ENCODE measurements around the gene ZNF324.

The ZNF324 gene

DNA sequence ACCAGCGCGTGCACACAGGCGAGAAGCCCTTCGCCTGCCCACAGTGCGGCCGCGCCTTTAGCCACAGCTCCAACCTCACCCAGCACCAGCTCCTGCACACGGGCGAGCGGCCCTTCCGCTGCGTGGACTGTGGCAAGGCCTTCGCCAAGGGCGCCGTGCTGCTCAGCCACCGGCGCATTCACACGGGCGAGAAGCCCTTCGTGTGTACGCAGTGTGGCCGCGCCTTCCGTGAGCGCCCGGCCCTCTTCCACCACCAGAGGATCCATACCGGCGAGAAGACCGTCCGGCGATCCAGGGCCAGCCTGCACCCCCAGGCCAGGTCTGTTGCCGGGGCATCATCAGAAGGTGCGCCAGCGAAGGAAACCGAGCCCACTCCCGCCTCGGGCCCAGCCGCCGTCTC is 4.9 kb downstream of the ZNF324 start:
- no peaks in the 10 kb centered on the region for H3K9me3 ChIP-seq (ENCODE audit: control insufficient read depth, insufficient read depth, low read length)
- peaks cover 12% of the 10 kb centered on the region for H3K36me3 ChIP-seq (ENCODE audit: control insufficient read depth, insufficient read depth, low read length)
- no CpG with 5 or more reads among the region's 39 CpGs for WGBS (ENCODE audit: insufficient coverage, insufficient read length)
- H3K27ac ChIP-seq (ENCODE audit: low read length) = no peak overlapping the region
- no peak for DNase-seq (ENCODE audit: low read depth, low spot score)
- H3K4me1 ChIP-seq (ENCODE audit: control insufficient read depth, insufficient read depth, low read length) = peaks cover 1% of the 10 kb centered on the region; the same call in 1 of the 2 replicates
- H3K27me3 ChIP-seq (ENCODE audit: control insufficient read depth, insufficient read depth, low read length) = no peaks in the 10 kb centered on the region
- no peak overlapping the region for H3K4me3 ChIP-seq (ENCODE audit: low read length)

DNA sequence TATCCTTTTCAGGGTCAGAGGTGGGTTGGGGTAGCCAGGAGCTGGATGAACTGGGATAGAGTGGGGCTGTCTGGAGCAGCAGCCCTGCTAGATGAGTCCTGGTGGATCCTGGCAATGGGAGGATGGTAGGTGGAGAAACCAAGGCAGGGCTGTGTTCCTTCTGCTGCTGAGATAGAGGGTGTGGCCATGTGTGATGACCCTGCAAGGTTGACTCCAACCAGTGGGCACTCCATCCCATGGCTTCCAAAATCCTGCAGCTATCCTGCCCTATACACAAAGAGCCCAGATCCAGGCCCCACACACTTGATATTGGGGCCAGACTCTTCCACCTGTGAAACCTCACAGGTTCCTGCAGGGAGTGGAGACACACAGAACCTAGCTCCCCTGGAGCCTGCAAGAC is 6.9 kb downstream of the ZNF324 start:
- Histone ChIP-seq H3K4me3 (ENCODE audit: low read length) (no peak overlapping the region), H3K36me3 (ENCODE audit: control insufficient read depth, insufficient read depth, low read length) (peaks cover 12% of the 10 kb centered on the region), H3K4me1 (ENCODE audit: control insufficient read depth, insufficient read depth, low read length) (peaks cover 3% of the 10 kb centered on the region; the same call in 1 of the 2 replicates), H3K27ac (ENCODE audit: low read length) (no peak overlapping the region), H3K27me3 (ENCODE audit: control insufficient read depth, insufficient read depth, low read length) (no peaks in the 10 kb centered on the region), H3K9me3 (ENCODE audit: control insufficient read depth, insufficient read depth, low read length) (no peaks in the 10 kb centered on the region)
- no peak for DNase-seq (ENCODE audit: low read depth, low spot score)

DNA sequence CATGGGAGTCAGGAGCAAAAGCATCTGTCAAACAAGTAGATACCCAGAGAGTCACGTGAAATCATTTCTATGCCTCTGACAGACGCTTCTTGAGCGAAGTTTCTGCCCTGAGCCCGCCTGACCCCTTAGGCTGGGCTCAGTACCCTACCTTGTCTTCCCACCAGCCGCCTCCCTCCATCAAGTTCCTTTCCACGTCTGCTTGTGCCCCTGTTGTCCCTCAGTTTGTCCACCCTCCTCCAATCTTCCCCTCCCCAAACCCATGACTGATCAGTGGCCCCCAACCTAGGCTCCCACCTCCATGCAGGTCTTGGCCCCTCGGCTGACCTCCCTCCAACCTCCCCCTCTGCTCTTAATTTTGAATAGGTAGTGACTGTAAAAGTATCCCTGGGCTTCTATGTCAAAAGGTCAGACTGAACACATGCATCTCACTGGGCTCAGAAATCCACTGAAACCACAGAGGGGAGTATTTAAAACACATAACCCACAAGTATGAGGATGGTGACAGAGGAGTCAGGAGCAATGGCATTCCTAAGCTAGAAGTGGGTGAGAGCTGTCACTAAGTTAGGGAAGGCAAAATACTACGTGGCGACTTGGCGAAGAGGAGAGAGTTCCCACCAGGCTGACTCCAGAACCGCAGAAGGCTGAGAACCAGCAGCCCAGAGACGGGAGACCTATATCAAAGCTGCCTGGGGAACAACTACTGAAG is 7.6 kb downstream of the ZNF324 start:
- peaks cover 3% of the 10 kb centered on the region; the same call in 1 of the 2 replicates for H3K4me1 ChIP-seq (ENCODE audit: control insufficient read depth, insufficient read depth, low read length)
- H3K9me3 ChIP-seq (ENCODE audit: control insufficient read depth, insufficient read depth, low read length) = no peaks in the 10 kb centered on the region
- no peak overlapping the region for H3K27ac ChIP-seq (ENCODE audit: low read length)
- H3K27me3 ChIP-seq (ENCODE audit: control insufficient read depth, insufficient read depth, low read length) = no peaks in the 10 kb centered on the region
- no CpG with 5 or more reads among the region's 12 CpGs for WGBS (ENCODE audit: insufficient coverage, insufficient read length)
- H3K36me3 ChIP-seq (ENCODE audit: control insufficient read depth, insufficient read depth, low read length) = peaks cover 9% of the 10 kb centered on the region
- DNase-seq (ENCODE audit: low read depth, low spot score) = no peak
- H3K4me3 ChIP-seq (ENCODE audit: low read length) = no peak overlapping the region

DNA sequence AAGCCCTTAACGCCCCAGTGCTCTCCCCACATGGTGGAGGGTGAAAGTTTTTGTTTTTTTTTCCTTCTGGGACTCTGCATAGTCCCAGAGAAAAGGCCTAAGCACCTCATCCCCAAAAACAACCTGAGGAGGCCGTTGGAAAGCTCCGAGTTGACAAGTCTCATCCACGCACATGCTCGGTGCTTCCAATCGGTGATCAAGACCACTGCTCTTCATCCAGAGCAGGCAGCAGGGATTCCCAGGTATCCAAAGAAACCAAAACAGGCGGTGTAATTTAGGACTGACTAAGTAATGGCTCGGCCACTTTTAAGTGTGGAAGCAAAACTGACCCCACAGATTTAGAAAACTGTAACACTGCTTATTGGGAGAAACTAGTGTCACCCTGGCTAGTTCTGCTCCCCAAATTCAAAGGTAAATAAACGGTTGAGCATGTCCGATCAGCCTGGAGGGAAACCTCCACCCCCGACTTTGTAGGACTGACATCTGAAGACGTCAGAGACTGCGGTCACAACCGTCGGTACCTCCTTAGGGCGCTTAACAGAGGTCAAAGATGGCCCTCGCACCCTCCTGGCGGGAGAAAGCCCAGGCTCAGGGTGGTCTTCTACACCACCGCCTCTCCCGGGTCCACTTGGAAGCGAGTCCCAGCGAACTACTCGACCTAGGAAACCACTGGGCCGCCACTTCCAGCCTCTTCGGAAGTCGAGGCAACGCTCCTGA is 8.3 kb downstream of the ZNF324 start:
- Histone ChIP-seq H3K27ac (ENCODE audit: low read length) (no peak overlapping the region), H3K4me3 (ENCODE audit: low read length) (peak overlapping the region; percentile 53; the same call in 1 of the 2 replicates), H3K27me3 (ENCODE audit: control insufficient read depth, insufficient read depth, low read length) (no peaks in the 10 kb centered on the region), H3K4me1 (ENCODE audit: control insufficient read depth, insufficient read depth, low read length) (peaks cover 3% of the 10 kb centered on the region; the same call in 1 of the 2 replicates), H3K36me3 (ENCODE audit: control insufficient read depth, insufficient read depth, low read length) (peaks cover 7% of the 10 kb centered on the region), H3K9me3 (ENCODE audit: control insufficient read depth, insufficient read depth, low read length) (no peaks in the 10 kb centered on the region)
- no CpG with 5 or more reads among the region's 27 CpGs for WGBS (ENCODE audit: insufficient coverage, insufficient read length)
- no peak for DNase-seq (ENCODE audit: low read depth, low spot score)

DNA sequence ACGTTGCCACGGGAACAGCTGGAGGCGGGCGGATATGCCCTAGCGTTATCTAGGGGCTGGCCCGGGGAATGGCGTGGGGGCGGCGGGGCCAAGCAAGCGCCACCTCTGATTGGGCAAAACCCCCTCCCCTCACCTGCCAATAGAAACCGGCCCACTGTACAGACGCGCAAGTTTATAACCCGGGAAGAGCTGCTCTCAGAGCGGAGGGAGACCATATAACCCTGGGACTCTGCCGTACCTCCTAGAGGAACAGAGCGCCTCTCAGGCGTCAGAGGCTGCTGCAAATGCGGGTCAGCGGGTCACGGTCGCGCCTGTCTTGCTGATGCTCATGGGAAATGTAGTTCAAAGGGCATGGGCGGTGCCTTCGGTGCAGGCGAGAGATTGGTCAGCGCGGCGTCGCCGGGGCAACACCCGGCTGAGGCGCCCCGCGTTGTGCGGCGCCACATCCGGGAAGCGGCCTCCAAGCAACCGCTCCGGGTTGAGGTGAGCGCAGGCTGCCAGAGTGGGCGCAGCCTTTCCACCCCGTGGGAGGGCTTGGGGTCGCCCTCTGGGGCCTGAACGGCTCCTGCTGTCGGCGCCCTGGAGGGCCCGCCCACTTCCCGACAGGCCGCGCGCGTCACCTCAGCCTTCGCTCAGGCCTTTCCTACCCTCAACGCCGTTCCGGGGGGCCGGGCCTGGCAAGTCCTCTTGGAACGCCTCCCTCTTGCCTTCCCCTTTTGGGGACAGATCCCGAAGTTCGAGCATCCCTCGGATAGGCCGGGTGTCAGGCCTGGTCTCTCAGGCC is 9.0 kb downstream of the ZNF324 start, which contains the start of gene ZNF446:
ZNF446 (plus strand) TSS at position 639 of the 784 bp plus-strand sequence. CDS start 867 bp downstream, outside the sequence.
- H3K4me3 ChIP-seq (ENCODE audit: low read length) = peak within 1 kb of the TSS; percentile 53; the same call in 1 of the 2 replicates
- WGBS (ENCODE audit: insufficient coverage, insufficient read length) = no CpG with 5 or more reads among the region's 64 CpGs
- H3K36me3 ChIP-seq (ENCODE audit: control insufficient read depth, insufficient read depth, low read length) = peaks cover 7% of the 10 kb centered on the region
- H3K27ac ChIP-seq (ENCODE audit: low read length) = no peak within 1 kb of the TSS
- H3K4me1 ChIP-seq (ENCODE audit: control insufficient read depth, insufficient read depth, low read length) = peaks cover 3% of the 10 kb centered on the region; the same call in 1 of the 2 replicates
- DNase-seq (ENCODE audit: low read depth, low spot score) = peak; percentile 91
- H3K27me3 ChIP-seq (ENCODE audit: control insufficient read depth, insufficient read depth, low read length) = no peaks in the 10 kb centered on the region
- H3K9me3 ChIP-seq (ENCODE audit: control insufficient read depth, insufficient read depth, low read length) = no peaks in the 10 kb centered on the region

DNA sequence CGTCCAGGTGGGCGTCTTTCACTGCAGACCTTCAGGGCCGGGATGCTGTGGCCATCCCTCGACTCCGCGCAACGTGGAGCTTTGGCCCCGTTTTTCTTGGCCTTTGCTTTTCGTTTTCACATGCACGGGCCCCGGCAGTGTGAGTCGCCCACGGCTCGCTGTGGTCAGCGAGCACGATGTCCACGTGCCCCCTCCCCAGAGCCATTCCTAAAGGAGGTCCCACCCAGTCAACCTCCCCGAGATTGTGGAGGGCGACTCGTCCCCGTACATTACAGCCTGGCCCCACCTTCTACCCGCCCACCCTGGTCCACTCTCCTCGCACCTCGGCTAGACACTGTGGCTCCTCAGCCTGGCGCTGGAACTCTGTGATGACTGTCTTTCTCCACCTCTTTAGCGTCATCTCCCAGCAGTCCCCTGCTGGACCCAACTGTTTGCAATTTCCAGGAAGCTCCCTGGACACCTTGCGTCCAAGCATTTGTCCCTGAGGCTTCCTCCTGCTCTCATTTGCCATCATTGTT is 9.7 kb downstream of the ZNF324 start:
- no peaks in the 10 kb centered on the region for H3K9me3 ChIP-seq (ENCODE audit: control insufficient read depth, insufficient read depth, low read length)
- H3K4me1 ChIP-seq (ENCODE audit: control insufficient read depth, insufficient read depth, low read length) = peaks cover 3% of the 10 kb centered on the region; the same call in 1 of the 2 replicates
- DNase-seq (ENCODE audit: low read depth, low spot score) = no peak
- WGBS (ENCODE audit: insufficient coverage, insufficient read length) = no CpG with 5 or more reads among the region's 27 CpGs
- peaks cover 6% of the 10 kb centered on the region for H3K36me3 ChIP-seq (ENCODE audit: control insufficient read depth, insufficient read depth, low read length)
- H3K27me3 ChIP-seq (ENCODE audit: control insufficient read depth, insufficient read depth, low read length) = no peaks in the 10 kb centered on the region
- peak overlapping the region; percentile 53; the same call in 1 of the 2 replicates for H3K4me3 ChIP-seq (ENCODE audit: low read length)
- no peak overlapping the region for H3K27ac ChIP-seq (ENCODE audit: low read length)

DNA sequence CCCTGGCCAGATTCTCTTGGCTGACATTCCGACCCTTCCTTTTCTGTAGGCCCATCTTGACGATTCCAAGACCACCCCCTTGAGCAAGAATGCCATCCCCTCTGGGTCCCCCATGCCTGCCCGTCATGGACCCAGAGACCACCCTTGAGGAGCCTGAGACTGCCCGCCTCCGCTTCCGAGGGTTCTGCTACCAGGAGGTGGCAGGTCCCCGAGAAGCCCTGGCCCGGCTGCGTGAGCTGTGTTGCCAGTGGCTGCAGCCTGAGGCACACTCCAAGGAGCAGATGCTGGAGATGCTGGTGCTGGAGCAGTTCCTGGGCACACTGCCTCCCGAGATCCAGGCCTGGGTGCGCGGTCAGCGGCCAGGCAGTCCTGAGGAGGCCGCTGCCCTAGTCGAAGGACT is 10.2 kb downstream of the ZNF324 start:
- Histone ChIP-seq H3K36me3 (ENCODE audit: control insufficient read depth, insufficient read depth, low read length) (0 out of 2 replicates have a peak, but pooled peaks cover under 1% of the 10 kb centered on the region), H3K27ac (ENCODE audit: low read length) (no peak overlapping the region), H3K27me3 (ENCODE audit: control insufficient read depth, insufficient read depth, low read length) (no peaks in the 10 kb centered on the region), H3K9me3 (ENCODE audit: control insufficient read depth, insufficient read depth, low read length) (no peaks in the 10 kb centered on the region), H3K4me3 (ENCODE audit: low read length) (no peak overlapping the region), H3K4me1 (ENCODE audit: control insufficient read depth, insufficient read depth, low read length) (peaks cover 3% of the 10 kb centered on the region; the same call in 1 of the 2 replicates)
- no peak for DNase-seq (ENCODE audit: low read depth, low spot score)
- no CpG with 5 or more reads among the region's 15 CpGs for WGBS (ENCODE audit: insufficient coverage, insufficient read length)

DNA sequence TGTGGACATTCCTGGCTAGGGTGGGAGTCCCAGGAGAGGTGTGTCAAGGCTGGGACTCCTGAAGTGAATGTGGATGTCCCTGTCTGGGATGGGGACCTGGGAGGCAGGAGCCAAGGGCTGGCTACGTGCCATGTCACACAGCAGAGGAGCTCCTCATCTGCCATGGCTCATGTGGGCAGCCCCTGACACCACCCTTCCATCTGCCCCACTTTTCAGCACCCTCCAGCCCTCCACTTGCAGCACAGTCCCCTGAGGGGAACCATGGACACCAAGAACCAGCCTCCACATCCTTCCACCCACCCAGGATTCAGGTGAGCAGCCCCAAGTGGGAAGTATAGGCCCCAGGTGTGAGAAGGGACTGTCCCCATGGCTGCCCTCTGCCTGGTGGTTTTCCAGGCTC is 11.0 kb downstream of the ZNF324 start:
- H3K4me3 ChIP-seq (ENCODE audit: low read length) = no peak overlapping the region
- H3K36me3 ChIP-seq (ENCODE audit: control insufficient read depth, insufficient read depth, low read length) = no peaks in the 10 kb centered on the region
- no peak overlapping the region for H3K27ac ChIP-seq (ENCODE audit: low read length)
- no peak for DNase-seq (ENCODE audit: low read depth, low spot score)
- peaks cover 3% of the 10 kb centered on the region; the same call in 1 of the 2 replicates for H3K4me1 ChIP-seq (ENCODE audit: control insufficient read depth, insufficient read depth, low read length)
- H3K9me3 ChIP-seq (ENCODE audit: control insufficient read depth, insufficient read depth, low read length) = no peaks in the 10 kb centered on the region
- H3K27me3 ChIP-seq (ENCODE audit: control insufficient read depth, insufficient read depth, low read length) = no peaks in the 10 kb centered on the region
- WGBS (ENCODE audit: insufficient coverage, insufficient read length) = no CpG with 5 or more reads among the region's 1 CpG

DNA sequence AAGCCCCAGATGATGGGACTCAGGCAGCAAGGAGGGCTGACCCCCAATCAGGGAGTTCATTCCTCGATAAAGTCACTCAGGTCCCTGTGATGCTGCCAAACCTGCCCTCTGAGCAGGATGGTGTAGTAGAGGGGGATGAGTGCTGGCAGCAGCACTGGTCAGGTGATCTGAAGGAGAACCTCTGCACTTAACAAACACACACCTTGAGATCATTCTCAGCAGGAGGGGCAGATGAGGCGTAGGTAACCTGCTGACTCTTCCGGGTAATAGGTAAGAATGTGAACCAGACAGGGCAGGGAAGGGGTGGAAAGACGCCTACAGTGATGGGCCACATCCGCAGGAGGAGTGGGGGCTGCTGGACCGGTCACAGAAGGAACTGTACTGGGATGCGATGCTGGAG is 12.4 kb downstream of the ZNF324 start:
- H3K9me3 ChIP-seq (ENCODE audit: control insufficient read depth, insufficient read depth, low read length) = no peaks in the 10 kb centered on the region
- H3K4me3 ChIP-seq (ENCODE audit: low read length) = no peak overlapping the region
- H3K4me1 ChIP-seq (ENCODE audit: control insufficient read depth, insufficient read depth, low read length) = peaks cover 3% of the 10 kb centered on the region; the same call in 1 of the 2 replicates
- DNase-seq (ENCODE audit: low read depth, low spot score) = no peak
- WGBS (ENCODE audit: insufficient coverage, insufficient read length) = no CpG with 5 or more reads among the region's 7 CpGs
- H3K36me3 ChIP-seq (ENCODE audit: control insufficient read depth, insufficient read depth, low read length) = no peaks in the 10 kb centered on the region
- H3K27me3 ChIP-seq (ENCODE audit: control insufficient read depth, insufficient read depth, low read length) = no peaks in the 10 kb centered on the region
- no peak overlapping the region for H3K27ac ChIP-seq (ENCODE audit: low read length)
